ENCODE data around the gene RGSL1.
"Not testable (repeated sequence)": the region's sequence is repeated elsewhere in the genome, so short reads cannot be mapped to it uniquely, and the experiment has no call there.

The RGSL1 gene

GRCh38 chr1:182446033-182446669, 3.8 kb upstream of the RGSL1 start:
- peak; percentile 69 for DNase-seq (ENCODE audit: low spot score)

GRCh38 chr1:182447124-182447523, 2.8 kb upstream of the RGSL1 start:
- DNase-seq (ENCODE audit: low spot score): not testable (repeated sequence)

GRCh38 chr1:182447660-182448059, 2.3 kb upstream of the RGSL1 start:
- DNase-seq (ENCODE audit: low spot score): no peak

GRCh38 chr1:182453631-182454030, 3.7 kb downstream of the RGSL1 start:
- no peak for DNase-seq (ENCODE audit: low spot score)

GRCh38 chr1:182457844-182458243, 7.9 kb downstream of the RGSL1 start:
- no peak for DNase-seq (ENCODE audit: low spot score)

GRCh38 chr1:182459949-182460348, 10.0 kb downstream of the RGSL1 start:
- no peak for DNase-seq (ENCODE audit: low spot score)

- no peak for DNase-seq (ENCODE audit: low spot score)
These were observed 10.6 kb downstream of the RGSL1 start for GRCh38 chr1:182460550-182460951.

- DNase-seq (ENCODE audit: low spot score): no peak
These were observed 23.6 kb downstream of the RGSL1 start for GRCh38 chr1:182473556-182473955.

- no peak for DNase-seq (ENCODE audit: low spot score)
These were observed 26.7 kb downstream of the RGSL1 start for GRCh38 chr1:182476625-182477024.

- no peak for DNase-seq (ENCODE audit: low spot score)
These were observed 28.3 kb downstream of the RGSL1 start for GRCh38 chr1:182478238-182478637.

GRCh38 chr1:182484067-182484466, 34.1 kb downstream of the RGSL1 start:
- DNase-seq (ENCODE audit: low spot score): no peak

- peak; percentile 52 for DNase-seq (ENCODE audit: low spot score)
These were observed 34.7 kb downstream of the RGSL1 start for GRCh38 chr1:182484531-182485257.

GRCh38 chr1:182485861-182486260, 35.9 kb downstream of the RGSL1 start:
- no peak for DNase-seq (ENCODE audit: low spot score)

- DNase-seq (ENCODE audit: low spot score): no peak
These were observed 38.9 kb downstream of the RGSL1 start for GRCh38 chr1:182488803-182489202.

GRCh38 chr1:182493063-182493462, 43.1 kb downstream of the RGSL1 start:
- no peak for DNase-seq (ENCODE audit: low spot score)

GRCh38 chr1:182495002-182495401, 45.1 kb downstream of the RGSL1 start:
- no peak for DNase-seq (ENCODE audit: low spot score)

- no peak for DNase-seq (ENCODE audit: low spot score)
These were observed 45.7 kb downstream of the RGSL1 start for GRCh38 chr1:182495693-182496092.

GRCh38 chr1:182507685-182508084, 57.7 kb downstream of the RGSL1 start:
- no peak for DNase-seq (ENCODE audit: low spot score)

GRCh38 chr1:182515556-182515955, 65.6 kb downstream of the RGSL1 start:
- DNase-seq (ENCODE audit: low spot score): no peak

GRCh38 chr1:182520736-182521135, 70.8 kb downstream of the RGSL1 start:
- DNase-seq (ENCODE audit: low spot score): no peak

- DNase-seq (ENCODE audit: low spot score): no peak
These were observed 75.4 kb downstream of the RGSL1 start for GRCh38 chr1:182525342-182525741.

- DNase-seq (ENCODE audit: low spot score): no peak
These were observed 77.7 kb downstream of the RGSL1 start for GRCh38 chr1:182527680-182528079.

GRCh38 chr1:182528206-182528605, 78.3 kb downstream of the RGSL1 start:
- DNase-seq (ENCODE audit: low spot score): not testable (repeated sequence)

GRCh38 chr1:182533896-182534295, 84.0 kb downstream of the RGSL1 start:
- DNase-seq (ENCODE audit: low spot score): no peak

All from D341Med (cell line).